ENCODE data around the gene MAOA.
"Not testable (repeated sequence)": the region's sequence is repeated elsewhere in the genome, so short reads cannot be mapped to it uniquely, and the experiment has no call there.

Gene MAOA

DNA sequence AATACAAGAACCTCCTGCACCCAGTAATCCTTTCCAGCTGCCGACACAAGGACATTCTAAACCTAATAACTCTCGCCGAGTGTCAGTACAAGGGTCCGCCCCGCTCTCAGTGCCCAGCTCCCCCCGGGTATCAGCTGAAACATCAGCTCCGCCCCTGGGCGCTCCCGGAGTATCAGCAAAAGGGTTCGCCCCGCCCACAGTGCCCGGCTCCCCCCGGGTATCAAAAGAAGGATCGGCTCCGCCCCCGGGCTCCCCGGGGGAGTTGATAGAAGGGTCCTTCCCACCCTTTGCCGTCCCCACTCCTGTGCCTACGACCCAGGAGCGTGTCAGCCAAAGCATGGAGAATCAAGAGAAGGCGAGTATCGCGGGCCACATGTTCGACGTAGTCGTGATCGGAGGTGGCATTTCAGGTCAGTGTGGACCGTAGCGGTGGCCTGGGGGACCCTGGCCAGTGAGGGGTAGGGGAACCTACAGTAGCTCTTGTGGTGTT lies at the start of gene MAOA:
Gene MAOA, plus strand, starts transcription at position 295 of the 490 bp plus-strand sequence. Its CDS starts 43 bp downstream, at position 338.
- DNase-seq: peak; percentile 46

DNA sequence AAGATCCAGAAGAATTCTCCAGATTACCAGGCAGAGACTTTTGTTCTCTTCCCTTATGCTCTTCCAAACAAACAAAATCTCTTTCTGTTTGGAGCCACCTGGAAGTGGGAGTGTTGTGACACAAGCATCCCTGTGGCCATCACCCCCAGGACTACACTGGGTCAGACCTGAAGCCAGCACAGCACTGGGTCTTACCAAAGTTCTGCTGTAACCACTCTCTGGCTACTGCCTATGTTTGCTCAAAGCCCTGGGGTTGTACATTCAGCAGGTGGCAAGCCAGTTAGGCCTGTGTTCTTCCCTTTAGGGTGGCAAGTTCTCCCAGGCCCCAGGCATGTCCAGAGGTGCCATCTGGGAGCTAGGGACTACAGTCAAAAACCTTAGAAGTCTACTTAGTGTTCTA lies 43.7 kb upstream of the MAOA start:
- no peak for DNase-seq

DNA sequence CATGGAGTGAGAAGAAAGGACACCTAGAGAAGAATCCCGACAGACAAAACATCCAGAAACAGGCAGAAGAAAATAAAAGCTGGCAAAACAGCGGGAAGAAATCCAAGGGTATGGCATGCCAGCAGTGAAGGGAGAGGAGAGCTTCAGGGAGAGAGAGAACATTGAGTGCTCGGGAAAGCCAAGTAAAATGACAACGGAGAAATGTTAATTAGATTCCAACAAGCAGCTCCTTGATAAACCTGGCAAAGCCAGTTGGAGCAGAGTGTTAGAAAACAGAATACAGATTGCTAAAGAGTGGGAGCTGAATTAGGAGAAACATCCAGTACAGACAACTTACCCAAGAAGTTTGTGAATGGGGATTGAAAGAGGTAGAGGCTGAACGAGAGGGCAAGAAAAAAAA lies 40.4 kb upstream of the MAOA start:
- no peak for DNase-seq

DNA sequence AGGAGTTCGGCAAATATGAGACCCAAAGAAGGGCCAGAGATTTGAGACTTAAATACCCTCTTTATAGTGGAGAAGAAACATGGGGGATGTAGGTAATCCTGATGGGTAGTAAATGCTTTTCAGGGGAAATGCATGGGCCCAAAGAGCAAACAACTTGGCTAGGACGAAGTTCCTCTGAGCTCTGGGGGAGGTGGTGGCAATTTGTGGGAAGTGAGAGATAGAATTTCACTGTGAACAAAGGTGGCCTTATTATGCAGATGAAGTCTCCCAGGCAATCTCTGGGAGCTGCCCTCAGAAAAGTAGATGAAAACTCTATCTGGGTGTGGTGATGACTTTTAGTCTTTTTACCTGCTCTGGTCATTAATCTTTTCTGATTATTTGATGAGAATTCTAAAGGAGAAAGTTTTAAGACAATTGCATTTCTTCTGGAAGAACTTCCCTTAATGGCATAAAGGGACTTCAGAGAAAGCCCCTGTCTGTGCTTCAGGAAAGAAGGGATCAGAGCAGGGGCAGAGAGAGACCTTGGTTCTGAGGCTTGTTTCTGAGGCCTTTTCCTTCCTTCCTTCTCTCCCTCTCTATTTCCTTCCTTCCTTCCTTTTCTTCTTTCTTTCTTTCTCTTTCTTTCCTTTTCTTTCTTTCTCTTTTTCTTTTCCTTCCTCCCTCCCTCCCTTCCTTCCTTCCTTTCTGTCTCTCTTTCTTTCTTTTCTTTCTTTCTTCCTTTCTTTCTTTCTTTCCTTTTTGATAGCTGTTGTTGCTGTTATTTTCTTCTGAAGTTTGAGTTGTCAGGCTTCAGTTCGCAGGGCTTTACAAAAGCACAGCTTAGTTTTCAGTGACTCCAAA lies 37.5 kb upstream of the MAOA start:
- DNase-seq: no peak

DNA sequence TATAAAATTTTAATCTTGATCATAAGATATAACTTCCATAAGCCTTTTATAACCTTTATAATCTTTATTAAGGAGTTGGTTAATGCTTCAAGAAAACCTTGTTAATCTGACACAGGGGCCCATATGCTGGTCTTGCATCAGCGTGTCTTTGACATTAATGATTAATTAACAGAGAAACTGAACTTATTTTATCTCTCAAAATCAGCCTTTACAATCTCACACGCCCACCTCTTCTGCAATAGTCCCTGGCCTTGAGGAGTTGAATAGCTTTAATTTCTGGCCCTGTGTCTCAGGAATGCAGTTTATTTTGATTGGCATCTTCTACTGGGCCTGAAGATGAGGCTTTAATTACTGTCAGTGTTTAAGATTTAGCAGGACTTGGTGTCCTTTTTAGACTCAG lies 36.2 kb upstream of the MAOA start:
- DNase-seq: not testable (repeated sequence)

DNA sequence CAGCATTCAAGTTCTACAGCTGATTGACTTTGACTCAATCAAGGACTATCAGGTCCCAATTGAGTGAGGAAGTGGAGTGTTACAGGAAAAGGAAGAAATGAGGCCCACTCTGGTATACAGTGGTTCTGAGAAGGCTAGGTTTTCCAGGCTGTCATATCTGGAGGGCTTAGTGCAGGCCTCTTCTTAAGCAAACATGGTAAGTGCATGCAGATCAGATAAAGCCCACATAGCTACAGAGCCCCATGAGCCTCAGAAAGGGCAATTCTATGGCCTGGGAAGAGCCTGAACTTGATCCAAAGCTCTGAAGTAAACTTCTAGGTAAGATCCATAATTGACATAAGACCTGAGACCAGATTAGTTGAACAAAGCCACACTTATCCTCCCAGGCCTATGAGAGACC lies 29.0 kb upstream of the MAOA start:
- DNase-seq: no peak

DNA sequence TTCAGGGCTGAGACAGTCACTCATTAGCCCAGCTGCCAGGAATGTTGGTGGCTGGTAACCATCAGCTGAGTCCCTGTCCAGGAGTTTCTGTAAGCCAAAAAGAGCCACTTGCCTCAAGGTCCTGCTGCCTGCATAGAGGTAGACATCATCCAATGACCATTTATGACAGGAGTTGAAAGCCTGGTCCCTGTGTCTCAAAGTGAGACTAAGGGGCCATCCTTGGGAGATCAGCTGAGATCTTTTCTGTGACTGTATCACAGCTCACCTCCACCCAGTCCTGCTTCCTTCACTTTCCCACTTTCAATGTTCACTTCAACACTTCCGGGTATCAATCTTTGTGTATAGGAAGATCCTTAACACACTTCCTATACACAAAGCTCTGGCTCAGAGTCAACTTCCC lies 28.4 kb upstream of the MAOA start:
- DNase-seq: no peak

DNA sequence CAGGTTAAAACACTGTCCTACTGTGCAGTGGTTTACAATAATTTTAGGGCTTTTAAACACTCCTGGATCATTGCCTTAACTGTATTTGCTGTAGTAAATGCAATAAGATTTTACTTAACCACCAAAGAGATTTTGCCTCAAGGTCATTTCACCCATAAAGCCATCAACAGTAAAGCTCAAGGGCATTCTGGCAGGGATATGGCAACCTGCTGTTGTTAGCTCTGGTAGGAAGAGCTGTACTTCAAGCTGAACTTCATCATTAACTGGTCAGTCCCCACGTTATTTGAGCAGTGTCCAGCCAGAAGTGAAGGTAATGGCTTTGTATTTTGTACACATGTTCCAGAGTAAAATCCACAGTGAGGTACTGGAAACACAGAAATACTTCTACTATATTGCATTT lies 26.9 kb upstream of the MAOA start:
- no peak for DNase-seq

DNA sequence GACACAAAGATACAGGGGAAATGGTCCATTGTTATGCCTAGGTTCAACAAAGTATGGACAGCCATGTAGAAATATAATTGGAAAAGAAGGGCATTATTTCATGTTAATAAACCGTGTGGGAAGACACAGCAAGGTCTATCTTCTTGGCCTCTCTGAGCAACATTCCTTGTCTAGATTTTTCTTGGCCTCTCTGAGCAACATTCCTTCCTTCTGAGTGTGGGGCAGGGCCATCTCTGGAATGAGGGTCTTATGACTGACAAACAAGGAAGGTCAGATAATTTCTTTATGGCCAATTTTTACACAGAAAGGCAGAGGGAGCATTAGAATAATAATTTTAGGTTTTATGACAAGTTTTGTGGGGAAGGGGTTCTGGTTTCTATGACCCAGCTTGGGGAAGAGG lies 24.3 kb upstream of the MAOA start:
- DNase-seq: no peak

DNA sequence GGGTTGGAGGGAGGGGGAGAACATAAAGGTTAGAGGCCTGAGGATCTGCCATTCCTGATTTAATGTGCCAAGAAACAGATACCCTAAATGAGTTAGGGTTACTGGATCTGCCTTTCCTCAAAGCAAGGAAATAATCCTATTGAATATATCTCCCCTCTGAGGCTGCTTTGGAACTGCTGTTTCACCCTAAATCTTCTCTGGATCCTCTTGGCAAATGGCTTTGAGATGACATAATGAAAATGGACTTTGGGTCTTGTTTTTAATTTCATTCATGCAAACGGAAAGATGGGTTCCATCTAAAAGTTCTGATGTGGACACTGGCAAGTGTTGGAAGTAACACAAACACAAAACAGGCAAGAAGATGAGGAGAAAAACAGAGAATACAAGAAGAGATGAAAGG lies 23.0 kb upstream of the MAOA start:
- no peak for DNase-seq

DNA sequence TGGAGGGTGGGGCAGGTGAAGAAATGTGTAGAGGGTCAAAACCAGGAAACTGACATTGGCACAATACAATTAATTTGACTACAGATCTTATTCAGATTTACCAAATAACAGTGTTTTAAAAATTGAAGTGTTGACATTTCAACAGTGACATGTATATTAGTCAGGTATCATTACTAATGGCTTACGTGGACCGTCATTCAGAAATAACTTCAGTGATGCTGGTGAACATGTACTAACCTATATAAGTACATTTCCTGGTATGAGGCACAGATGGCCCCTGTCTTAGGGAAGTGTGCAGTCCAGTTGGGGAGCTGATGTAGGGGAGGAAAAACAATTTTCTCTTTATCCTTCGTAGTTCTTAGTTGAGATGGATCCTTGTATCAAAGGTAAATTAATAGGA lies 22.3 kb upstream of the MAOA start:
- DNase-seq: no peak

DNA sequence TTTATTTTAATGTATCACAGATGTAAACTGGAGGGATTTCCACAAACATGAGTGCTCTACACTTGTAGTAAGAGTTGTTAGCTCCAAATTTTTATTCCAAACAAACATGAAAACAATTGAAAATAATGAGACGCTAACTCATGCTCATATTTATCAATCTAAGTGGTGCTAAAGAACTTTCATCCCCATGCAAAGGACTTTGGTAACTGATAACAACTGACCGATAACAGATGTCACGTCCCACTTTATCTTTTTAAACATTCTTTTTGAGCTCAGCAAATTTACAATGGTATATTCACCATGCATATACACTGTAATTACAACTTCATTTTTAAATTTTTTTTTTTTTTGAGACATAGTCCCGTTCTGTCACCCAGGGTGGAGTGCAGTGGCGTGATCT lies 15.6 kb upstream of the MAOA start:
- no peak for DNase-seq

DNA sequence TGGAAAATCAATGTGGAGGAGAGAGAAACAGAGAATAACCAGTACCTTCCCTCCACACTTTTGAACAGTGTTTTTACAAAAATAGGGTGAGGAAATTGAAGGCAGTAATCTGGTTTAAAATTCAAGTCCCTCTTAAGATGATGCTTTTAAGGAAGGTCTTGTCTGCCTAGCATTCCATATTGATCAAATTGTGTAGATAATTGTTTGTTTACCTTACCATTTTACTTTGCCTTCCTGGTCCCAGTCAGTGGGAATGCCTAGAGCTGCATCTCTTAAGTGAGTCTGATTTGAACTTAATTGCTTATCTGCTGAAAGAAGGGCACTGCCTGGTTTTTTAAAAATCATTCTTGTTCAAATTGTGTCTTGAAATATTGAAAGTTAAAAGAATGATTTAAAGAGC lies 14.4 kb upstream of the MAOA start:
- DNase-seq: no peak

DNA sequence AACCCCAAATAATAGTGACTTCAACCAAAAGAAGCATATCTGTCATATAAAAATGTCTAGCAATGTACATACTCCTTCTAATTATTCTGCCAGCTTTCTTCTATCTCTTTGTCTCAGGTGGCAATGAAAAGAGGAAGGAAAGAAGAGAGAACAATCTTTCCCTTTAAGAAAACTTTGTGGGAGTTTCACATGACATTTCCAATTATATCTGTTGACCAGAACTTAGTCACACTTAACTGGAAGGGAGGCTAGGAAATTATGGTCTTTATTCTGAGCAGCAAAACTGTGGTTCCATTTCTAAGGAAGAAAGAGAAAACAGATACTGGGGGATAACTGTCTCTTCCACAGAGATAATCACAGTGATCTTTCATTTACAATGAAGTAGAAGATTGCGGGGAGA lies 12.9 kb upstream of the MAOA start:
- DNase-seq: no peak

DNA sequence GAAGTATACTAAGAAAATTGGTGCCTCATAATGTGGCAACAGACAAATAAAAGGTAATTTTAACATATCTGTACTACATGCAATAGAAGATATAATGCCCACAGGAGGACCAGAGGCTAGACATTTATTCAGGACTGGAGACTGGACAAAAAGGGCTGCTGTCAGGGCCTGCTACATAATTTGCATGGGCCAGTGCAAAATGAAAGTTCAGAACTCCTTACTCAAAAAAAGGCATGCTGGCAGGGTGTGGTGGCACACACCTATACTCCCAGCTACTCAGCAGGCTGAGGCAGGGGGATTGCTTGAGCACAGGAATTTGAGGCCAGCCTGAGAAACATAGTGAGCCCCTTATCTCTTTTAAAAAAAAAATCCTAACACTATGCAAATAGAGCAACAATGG lies 12.4 kb upstream of the MAOA start:
- DNase-seq: no peak

DNA sequence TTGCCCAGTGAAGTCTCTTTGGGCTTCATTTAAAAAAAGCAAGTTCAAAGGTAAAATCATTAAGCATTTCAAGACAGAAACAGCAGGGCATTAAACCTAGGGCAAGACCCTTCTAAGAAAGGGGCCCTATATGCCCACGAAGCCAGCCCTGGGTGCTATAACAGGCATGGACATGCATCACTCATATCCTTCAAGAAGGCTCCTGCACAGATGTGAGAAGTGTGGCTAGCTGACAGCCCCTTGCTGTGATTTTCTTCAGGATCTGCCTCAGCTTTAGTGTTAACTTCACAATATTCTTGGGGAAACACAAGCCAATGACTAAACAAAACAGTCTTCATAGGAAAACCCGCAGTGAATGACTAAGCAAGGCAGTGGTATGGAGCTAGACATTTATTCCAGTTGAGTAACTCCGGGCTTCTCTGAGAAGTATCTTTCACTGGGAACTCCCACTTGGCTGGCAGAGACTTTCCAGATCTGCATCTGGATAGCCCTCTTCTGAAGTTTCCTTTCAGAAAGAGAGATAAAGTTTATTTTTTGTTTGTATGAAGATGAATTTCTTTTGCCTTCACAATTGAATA lies 11.9 kb upstream of the MAOA start:
- DNase-seq: no peak

DNA sequence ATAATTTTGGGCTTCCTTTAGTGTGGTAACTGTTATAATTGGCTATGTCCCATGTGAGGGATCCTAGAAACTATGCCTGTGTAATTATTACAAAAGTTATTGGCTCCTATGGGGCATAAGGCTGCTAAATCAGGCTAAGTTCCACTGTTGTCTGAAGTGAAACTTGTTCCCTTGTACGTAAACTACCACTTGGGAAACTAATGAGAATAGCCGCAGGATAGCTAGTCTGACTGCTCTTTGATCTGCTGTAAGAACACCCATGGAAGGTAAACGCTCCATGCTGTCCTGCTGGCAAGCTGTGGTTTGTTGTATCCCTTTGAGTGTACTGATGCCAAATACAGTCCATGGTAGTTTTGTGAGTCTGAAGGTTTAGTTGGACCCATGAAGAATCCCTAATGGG lies 9.3 kb upstream of the MAOA start:
- no peak for DNase-seq

DNA sequence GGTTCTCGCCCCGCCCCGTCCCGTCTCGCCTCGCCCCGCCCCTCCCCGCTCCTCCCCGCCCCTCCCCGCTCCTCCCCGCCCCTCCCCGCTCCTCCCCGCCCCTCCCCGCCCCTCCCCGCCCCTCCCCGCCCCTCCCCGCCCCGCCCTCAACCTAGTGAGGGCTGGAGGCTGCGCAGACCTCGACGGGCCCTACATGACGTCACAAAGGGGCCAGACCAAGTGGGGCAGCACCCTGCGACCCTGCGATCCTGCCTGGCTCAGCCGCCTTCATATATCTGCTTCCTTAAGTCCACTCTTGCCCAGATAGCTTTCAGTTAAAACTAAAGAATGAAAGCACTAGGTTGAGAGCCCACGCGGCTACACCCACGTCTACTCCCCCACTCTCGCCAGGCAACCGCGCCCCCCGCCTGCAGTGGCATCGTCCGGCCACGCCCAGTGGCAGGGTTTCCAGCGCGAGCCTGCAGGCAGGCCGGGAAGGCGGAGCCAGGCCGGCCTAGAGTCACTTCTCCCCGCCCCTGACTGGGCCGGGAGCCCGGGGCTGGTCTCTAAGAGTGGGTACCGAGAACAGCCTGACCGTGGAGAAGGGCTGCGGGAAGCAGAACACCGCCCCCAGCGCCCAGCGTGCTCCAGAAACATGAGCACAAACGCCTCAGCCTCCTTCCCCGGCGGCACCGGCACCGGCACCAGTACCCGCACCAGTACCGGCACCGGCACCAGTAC lies 1.5 kb upstream of the MAOA start:
- DNase-seq: peak; percentile 91

DNA sequence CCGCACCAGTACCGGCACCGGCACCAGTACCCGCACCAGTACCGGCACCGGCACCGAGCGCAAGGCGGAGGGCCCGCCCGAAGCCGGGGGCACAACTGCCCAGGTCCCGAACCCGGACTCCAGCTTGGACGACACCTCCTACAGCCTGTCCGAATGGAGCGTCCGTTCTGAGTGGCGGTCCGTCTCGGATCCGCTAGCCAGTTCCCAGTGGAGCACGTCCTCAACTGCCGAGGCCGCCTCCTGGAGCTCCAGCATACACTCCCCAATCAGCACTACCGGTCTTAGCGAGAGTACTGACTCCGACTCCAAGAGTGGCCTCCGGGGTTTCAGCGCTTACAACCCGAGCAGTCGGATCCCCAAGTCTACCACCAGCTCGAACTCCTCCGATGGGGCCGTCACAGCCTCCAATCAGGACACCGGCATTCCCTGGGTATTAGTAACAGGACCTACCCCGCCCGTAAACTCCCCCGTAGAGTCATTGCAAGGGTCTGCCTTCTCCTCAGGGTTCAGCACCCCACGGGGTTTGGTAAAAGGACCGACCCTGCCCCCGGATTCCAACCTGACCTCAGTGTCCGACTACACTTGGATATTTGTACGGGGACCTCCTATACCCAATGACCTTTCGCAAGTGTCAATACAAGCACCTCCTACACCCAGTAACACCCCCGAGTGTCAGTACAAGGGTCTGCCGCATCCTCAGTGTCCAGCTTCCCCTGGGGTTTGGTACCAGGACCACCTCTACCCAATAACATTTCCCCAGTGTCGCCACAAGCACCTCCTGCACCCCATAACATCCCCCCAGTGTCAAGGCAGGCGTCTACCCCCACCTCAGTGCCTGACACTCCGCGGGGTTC lies 721 bp upstream of the MAOA start:
- DNase-seq: peak; percentile 21

DNA sequence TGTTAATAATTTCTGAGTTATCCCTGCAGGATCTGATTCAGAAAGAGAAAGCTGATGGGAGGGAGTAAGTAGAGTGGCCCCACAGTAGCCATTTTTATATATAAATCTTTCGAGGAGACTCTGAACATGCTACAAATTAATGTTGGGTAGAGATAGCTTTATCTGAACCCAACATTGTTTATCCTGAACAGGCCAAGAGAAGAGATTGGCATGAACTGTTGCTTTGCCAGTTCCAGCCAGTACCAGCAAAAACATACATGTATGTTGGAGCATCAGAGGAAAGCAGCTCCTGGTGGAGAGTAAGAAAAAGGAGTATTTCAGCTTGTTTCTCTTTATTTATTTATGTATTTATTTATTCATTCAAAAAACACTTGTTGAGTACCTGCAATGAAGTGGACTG lies 1.6 kb downstream of the MAOA start:
- no peak for DNase-seq

DNA sequence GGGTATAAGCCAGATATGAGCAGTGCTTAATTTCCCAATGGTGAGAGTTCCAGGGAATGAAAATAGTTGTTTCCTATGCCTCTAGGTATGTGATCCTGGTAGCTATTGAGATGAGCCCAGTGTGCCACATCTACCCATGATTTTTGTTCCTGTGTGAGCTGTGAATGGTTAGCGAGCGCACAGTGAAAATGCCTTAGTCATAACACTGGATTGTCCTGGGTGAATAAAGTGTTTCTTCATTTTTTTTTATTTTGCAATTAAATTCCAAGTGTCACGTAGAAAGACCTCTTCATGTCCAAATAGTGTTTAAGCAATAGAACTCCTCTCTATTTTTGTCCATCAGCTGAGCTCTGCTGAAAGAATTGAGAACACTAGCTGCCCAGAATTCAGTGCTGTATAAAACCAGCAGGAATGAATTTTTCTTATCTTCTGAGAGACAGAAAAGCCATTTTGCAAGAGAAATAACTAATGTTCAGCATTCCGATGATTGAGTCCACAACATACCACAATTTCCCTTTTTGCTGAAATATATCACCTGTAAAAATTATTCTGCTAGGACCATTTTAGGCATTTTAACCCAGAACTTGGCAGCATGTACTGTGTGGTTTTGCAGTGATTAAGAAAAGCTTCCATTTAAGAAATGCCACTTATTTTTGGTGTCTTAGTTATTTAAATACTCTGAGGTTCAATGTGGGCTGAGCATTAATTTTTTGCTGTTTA lies 5.6 kb downstream of the MAOA start:
- no peak for DNase-seq

DNA sequence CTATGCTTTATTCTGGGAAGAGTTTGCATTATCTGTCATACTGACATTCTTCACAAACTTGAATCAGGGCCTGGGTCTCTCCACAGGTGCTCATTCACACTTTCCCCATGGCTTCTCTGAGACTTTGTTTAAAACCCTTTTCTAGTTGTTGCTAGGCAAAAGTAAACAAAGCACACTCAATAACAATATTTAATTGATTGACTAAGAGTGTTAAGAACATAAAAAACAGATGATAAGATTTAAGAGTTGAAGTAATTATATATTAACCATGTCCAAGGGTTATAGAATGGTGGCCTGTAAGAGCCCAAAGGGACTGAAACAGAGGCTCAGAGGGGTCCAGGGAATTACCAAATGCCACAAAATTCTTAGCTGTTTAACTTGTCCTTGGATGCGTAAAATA lies 7.1 kb downstream of the MAOA start:
- no peak for DNase-seq

Measured in CD4-positive, alpha-beta T cell treated with Interleukin-10 for 1 hour (primary cell).